ENCODE data around the gene DNPH1. TPM values are rescaled to one million over a fixed set of nuclear protein-coding genes. Genes with fewer than 3 reads are reported as not detected.

DNPH1 gene
- total RNA-seq, 1 donor from 2014 or later: 43.9 TPM

- intact Hi-C loops (cut with micrococcal nuclease): no loop called here
These were observed 35.4 kb upstream of the DNPH1 start for GRCh38 chr6:43264599-43265145.

- intact Hi-C loops (cut with micrococcal nuclease): loop anchor here (1.0 kb wide), 2 partner anchors 135 to 243 kb away; no protein-coding TSS in a partner anchor
These were observed 34.3 kb upstream of the DNPH1 start for GRCh38 chr6:43263314-43264178.

- intact Hi-C loops (cut with micrococcal nuclease): loop anchor here (1.0 kb wide), 2 partner anchors 135 to 243 kb away; no protein-coding TSS in a partner anchor
These were observed 33.6 kb upstream of the DNPH1 start for GRCh38 chr6:43262780-43263313.

- intact Hi-C loops (cut with micrococcal nuclease): no loop called here
These were observed 32.9 kb upstream of the DNPH1 start for GRCh38 chr6:43262000-43262779.

GRCh38 chr6:43261198-43261597 is 31.9 kb upstream of the DNPH1 start:
- intact Hi-C loops (cut with micrococcal nuclease): no loop called here

- intact Hi-C loops (cut with micrococcal nuclease): no loop called here
These were observed 31.5 kb upstream of the DNPH1 start for GRCh38 chr6:43260791-43261190.

GRCh38 chr6:43258807-43259686 is 29.8 kb upstream of the DNPH1 start:
- intact Hi-C loops (cut with micrococcal nuclease): no loop called here

GRCh38 chr6:43258180-43258579 is 28.9 kb upstream of the DNPH1 start:
- intact Hi-C loops (cut with micrococcal nuclease): no loop called here

- intact Hi-C loops (cut with micrococcal nuclease): no loop called here
These were observed 28.3 kb upstream of the DNPH1 start for GRCh38 chr6:43257367-43258145.

GRCh38 chr6:43256670-43257366 is 27.5 kb upstream of the DNPH1 start:
- intact Hi-C loops (cut with micrococcal nuclease): no loop called here

GRCh38 chr6:43255408-43256054 is 26.2 kb upstream of the DNPH1 start:
- intact Hi-C loops (cut with micrococcal nuclease): no loop called here

GRCh38 chr6:43254846-43255245 is 25.6 kb upstream of the DNPH1 start:
- intact Hi-C loops (cut with micrococcal nuclease): no loop called here

GRCh38 chr6:43254138-43254817 is 25.0 kb upstream of the DNPH1 start:
- intact Hi-C loops (cut with micrococcal nuclease): no loop called here

- intact Hi-C loops (cut with micrococcal nuclease): no loop called here
These were observed 24.1 kb upstream of the DNPH1 start for GRCh38 chr6:43253401-43253800.

- intact Hi-C loops (cut with micrococcal nuclease): no loop called here
These were observed 21.7 kb upstream of the DNPH1 start for GRCh38 chr6:43250992-43251373.

- intact Hi-C loops (cut with micrococcal nuclease): loop anchor here (5.0 kb wide), 1 partner anchor 1019 kb away; the partner anchor contains the start of gene NFKBIE
These were observed 19.5 kb upstream of the DNPH1 start for GRCh38 chr6:43248791-43249190.

GRCh38 chr6:43248101-43248500 is 18.8 kb upstream of the DNPH1 start:
- intact Hi-C loops (cut with micrococcal nuclease): loop anchor here (5.0 kb wide), 1 partner anchor 1019 kb away; the partner anchor contains the start of gene NFKBIE
